ENCODE results near the gene BCL6. TPM values are rescaled to one million over a fixed set of nuclear protein-coding genes. Genes with fewer than 3 reads are reported as not detected.

BCL6 gene
- total RNA-seq, 1 experiment from 2014 or later, result 35.1 TPM

GRCh38 chr3:187781001-187781400 is 35.7 kb upstream of the BCL6 start:
- H3K36me3 Mint-ChIP-seq (ENCODE audit: insufficient read depth, unreplicated experiment), result no peaks in the 10 kb centered on the region
- BruUV-seq (replicated peaks), result no TSS peak
- H3K4me1 Mint-ChIP-seq (ENCODE audit: low read depth, unreplicated experiment), result peaks cover 11% of the 10 kb centered on the region
- no peaks in the 10 kb centered on the region for H3K27me3 Mint-ChIP-seq (ENCODE audit: unreplicated experiment)
- intact Hi-C loops (cut with micrococcal nuclease; ENCODE audit: unreplicated experiment), result no loop called here
- CTCF ChIA-PET, result no interaction called here
- TF ChIP-seq, protein P1, sequence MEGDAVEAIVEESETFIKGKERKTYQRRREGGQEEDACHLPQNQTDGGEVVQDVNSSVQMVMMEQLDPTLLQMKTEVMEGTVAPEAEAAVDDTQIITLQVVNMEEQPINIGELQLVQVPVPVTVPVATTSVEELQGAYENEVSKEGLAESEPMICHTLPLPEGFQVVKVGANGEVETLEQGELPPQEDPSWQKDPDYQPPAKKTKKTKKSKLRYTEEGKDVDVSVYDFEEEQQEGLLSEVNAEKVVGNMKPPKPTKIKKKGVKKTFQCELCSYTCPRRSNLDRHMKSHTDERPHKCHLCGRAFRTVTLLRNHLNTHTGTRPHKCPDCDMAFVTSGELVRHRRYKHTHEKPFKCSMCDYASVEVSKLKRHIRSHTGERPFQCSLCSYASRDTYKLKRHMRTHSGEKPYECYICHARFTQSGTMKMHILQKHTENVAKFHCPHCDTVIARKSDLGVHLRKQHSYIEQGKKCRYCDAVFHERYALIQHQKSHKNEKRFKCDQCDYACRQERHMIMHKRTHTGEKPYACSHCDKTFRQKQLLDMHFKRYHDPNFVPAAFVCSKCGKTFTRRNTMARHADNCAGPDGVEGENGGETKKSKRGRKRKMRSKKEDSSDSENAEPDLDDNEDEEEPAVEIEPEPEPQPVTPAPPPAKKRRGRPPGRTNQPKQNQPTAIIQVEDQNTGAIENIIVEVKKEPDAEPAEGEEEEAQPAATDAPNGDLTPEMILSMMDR (IDR thresholded peaks at IDR 0.05; ENCODE audit: unreplicated experiment), result no peak
- no peaks in the 10 kb centered on the region for H3K9me3 Mint-ChIP-seq (ENCODE audit: low read depth, unreplicated experiment)
- no peak overlapping the region for H3K27ac Mint-ChIP-seq (ENCODE audit: unreplicated experiment)
- H3K4me3 Mint-ChIP-seq (ENCODE audit: low read depth, unreplicated experiment), result no peak overlapping the region
- DNase-seq, result no peak

GRCh38 chr3:187778726-187779125 is 33.5 kb upstream of the BCL6 start:
- BruUV-seq (replicated peaks), result no TSS peak
- TF ChIP-seq, protein P1 (IDR thresholded peaks at IDR 0.05; ENCODE audit: unreplicated experiment), result no peak
- no peaks in the 10 kb centered on the region for H3K36me3 Mint-ChIP-seq (ENCODE audit: insufficient read depth, unreplicated experiment)
- H3K4me1 Mint-ChIP-seq (ENCODE audit: low read depth, unreplicated experiment), result peaks cover 11% of the 10 kb centered on the region
- H3K27ac Mint-ChIP-seq (ENCODE audit: unreplicated experiment), result no peak overlapping the region
- no peaks in the 10 kb centered on the region for H3K9me3 Mint-ChIP-seq (ENCODE audit: low read depth, unreplicated experiment)
- intact Hi-C loops (cut with micrococcal nuclease; ENCODE audit: unreplicated experiment), result no loop called here
- CTCF ChIA-PET, result no interaction called here
- no peak overlapping the region for H3K4me3 Mint-ChIP-seq (ENCODE audit: low read depth, unreplicated experiment)
- no peak for DNase-seq
- H3K27me3 Mint-ChIP-seq (ENCODE audit: unreplicated experiment), result no peaks in the 10 kb centered on the region

DNA sequence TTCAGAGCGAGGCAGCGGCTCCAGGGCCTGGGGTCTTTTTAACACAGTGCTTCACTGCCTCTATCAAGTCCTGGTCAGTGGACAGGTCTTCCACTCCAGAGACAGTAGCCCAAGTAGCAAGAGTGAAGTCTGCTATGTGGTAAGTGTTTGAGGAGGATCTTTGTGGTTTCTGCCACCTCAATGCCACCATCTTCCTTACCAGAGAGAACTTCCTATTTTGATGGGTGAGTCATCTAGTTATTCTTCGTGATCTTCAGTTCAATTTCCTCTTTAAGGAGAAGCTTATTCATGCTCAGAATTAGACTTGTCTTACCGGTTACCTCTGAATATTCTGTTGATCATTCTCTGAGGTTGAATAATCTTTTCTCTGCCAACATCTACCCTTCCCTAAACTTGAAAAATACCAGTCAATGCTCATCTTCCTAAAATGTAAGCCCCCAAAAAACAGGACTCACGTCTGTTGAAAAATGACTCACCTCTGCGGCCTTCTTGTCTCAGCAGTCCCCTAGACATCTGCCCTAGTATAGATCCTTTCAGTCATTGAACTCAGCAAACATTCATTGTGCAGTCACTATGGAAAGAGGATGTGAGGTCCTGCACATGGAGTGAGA is 32.2 kb upstream of the BCL6 start:
- DNase-seq, result peak; percentile 15
- H3K4me3 Mint-ChIP-seq (ENCODE audit: low read depth, unreplicated experiment), result no peak overlapping the region
- CTCF ChIA-PET, result interaction anchor here (0.6 to 1.7 kb wide), 3 partner anchors 27 to 232 kb away, joined by 3 to 5 read pairs (median 3); no protein-coding TSS in a partner anchor
- TF ChIP-seq, protein P1 (IDR thresholded peaks at IDR 0.05; ENCODE audit: unreplicated experiment), result no peak
- H3K27me3 Mint-ChIP-seq (ENCODE audit: unreplicated experiment), result no peaks in the 10 kb centered on the region
- H3K36me3 Mint-ChIP-seq (ENCODE audit: insufficient read depth, unreplicated experiment), result no peaks in the 10 kb centered on the region
- no TSS peak for BruUV-seq (replicated peaks)
- H3K27ac Mint-ChIP-seq (ENCODE audit: unreplicated experiment), result peak overlapping the region; percentile 10
- intact Hi-C loops (cut with micrococcal nuclease; ENCODE audit: unreplicated experiment), result no loop called here
- no peaks in the 10 kb centered on the region for H3K9me3 Mint-ChIP-seq (ENCODE audit: low read depth, unreplicated experiment)
- peaks cover 11% of the 10 kb centered on the region for H3K4me1 Mint-ChIP-seq (ENCODE audit: low read depth, unreplicated experiment)

DNA sequence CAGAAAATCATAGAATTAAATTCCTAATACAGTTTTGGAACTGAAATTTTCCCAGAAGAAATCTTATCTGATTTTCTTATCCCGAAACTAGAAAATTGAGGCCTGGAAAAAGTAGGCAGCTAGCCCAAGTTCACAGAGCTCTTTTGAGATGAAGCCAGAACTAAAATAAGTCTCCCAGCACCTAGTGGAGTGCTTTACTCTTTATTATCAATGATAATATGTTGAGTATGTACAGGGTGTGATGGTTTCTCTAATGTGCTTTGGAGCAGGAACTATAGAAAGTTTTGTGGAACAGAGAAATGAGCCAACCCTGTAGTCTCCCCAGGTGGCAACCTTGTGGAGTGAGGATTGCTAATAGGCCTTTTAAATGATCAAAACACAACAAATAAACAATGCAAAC is 30.3 kb upstream of the BCL6 start:
- Mint-ChIP-seq H3K27me3 (ENCODE audit: unreplicated experiment) (no peaks in the 10 kb centered on the region), H3K27ac (ENCODE audit: unreplicated experiment) (no peak overlapping the region), H3K9me3 (ENCODE audit: low read depth, unreplicated experiment) (no peaks in the 10 kb centered on the region), H3K36me3 (ENCODE audit: insufficient read depth, unreplicated experiment) (no peaks in the 10 kb centered on the region), H3K4me3 (ENCODE audit: low read depth, unreplicated experiment) (no peak overlapping the region), H3K4me1 (ENCODE audit: low read depth, unreplicated experiment) (peaks cover 11% of the 10 kb centered on the region)
- BruUV-seq (replicated peaks), result no TSS peak
- intact Hi-C loops (cut with micrococcal nuclease; ENCODE audit: unreplicated experiment), result no loop called here
- CTCF ChIA-PET, result no interaction called here
- DNase-seq, result no peak
- TF ChIP-seq, protein P1 (IDR thresholded peaks at IDR 0.05; ENCODE audit: unreplicated experiment), result no peak

All from Calu3 (cell line).